ENCODE data around the gene PXT1.
A peak's percentile ranks its signal among the peaks of the same experiment; 100 is the strongest.

PXT1 gene

GRCh38 chr6:36443471-36444428 is 1.1 kb upstream of the PXT1 start:
- Histone ChIP-seq H3K4me3 (replicated peaks; ENCODE audit: low read depth, low read length) (peak overlapping the region; percentile 79), H3K36me3 (ENCODE audit: control insufficient read depth, insufficient read depth, low read length) (no peaks in the 10 kb centered on the region; the same call in 1 of the 2 replicates), H3K27me3 (replicated peaks; ENCODE audit: control insufficient read depth, insufficient read depth, low read length) (no peaks in the 10 kb centered on the region)
- peak; percentile 22 for TF ChIP-seq CTCF (IDR thresholded peaks at IDR 0.05; ENCODE audit: insufficient read depth, low read length, poor library complexity, severe bottlenecking)
- no peak for DNase-seq (ENCODE audit: extremely low read depth, insufficient read length)

DNA sequence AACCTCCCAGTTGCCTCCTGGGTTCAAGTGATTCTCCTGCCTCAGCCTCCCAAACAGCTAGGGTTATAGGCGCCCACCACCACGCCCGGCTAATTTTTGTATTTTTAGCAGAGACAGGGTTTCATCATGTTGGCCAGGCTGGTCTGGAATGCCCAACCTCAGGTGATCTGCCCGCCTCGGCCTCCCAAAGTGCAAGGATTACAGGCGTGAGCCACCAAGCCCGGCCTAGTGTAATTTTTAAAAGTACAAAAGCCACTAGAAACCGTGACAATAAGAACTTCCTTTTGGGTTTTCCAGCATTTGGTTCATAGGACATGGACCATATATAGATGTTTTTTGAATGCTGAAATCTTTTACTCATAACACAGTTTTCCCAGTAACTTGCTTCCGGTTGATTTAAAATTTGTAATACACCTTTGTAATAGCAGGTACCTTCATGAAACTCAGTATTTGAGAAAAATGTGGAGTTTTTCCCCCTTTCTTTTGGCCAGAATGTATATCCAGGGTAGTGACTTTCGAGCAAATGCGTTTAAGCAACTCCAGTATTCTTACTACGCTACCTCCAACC is 467 bp downstream of the PXT1 start:
- H3K4me3 ChIP-seq (replicated peaks; ENCODE audit: low read depth, low read length) = peak overlapping the region; percentile 79
- DNase-seq (ENCODE audit: extremely low read depth, insufficient read length) = no peak
- H3K27me3 ChIP-seq (replicated peaks; ENCODE audit: control insufficient read depth, insufficient read depth, low read length) = no peaks in the 10 kb centered on the region
- no peaks in the 10 kb centered on the region; the same call in 1 of the 2 replicates for H3K36me3 ChIP-seq (ENCODE audit: control insufficient read depth, insufficient read depth, low read length)
- TF ChIP-seq CTCF (IDR thresholded peaks at IDR 0.05; ENCODE audit: insufficient read depth, low read length, poor library complexity, severe bottlenecking) = no peak

- peak; percentile 69 for DNase-seq (ENCODE audit: extremely low read depth, insufficient read length)
- no peak overlapping the region for H3K4me3 ChIP-seq (replicated peaks; ENCODE audit: low read depth, low read length)
- no peaks in the 10 kb centered on the region for H3K36me3 ChIP-seq (ENCODE audit: control insufficient read depth, insufficient read depth, low read length)
- TF ChIP-seq CTCF (IDR thresholded peaks at IDR 0.05; ENCODE audit: insufficient read depth, low read length, poor library complexity, severe bottlenecking) = no peak
- H3K27me3 ChIP-seq (replicated peaks; ENCODE audit: control insufficient read depth, insufficient read depth, low read length) = no peaks in the 10 kb centered on the region
These were observed 1.3 kb downstream of the PXT1 start for GRCh38 chr6:36441307-36441894.

GRCh38 chr6:36436466-36436865 is 6.2 kb downstream of the PXT1 start:
- no peak for TF ChIP-seq CTCF (IDR thresholded peaks at IDR 0.05; ENCODE audit: insufficient read depth, low read length, poor library complexity, severe bottlenecking)
- no peaks in the 10 kb centered on the region for H3K36me3 ChIP-seq (ENCODE audit: control insufficient read depth, insufficient read depth, low read length)
- no peak for DNase-seq (ENCODE audit: extremely low read depth, insufficient read length)
- no peak overlapping the region for H3K4me3 ChIP-seq (replicated peaks; ENCODE audit: low read depth, low read length)
- no peaks in the 10 kb centered on the region for H3K27me3 ChIP-seq (replicated peaks; ENCODE audit: control insufficient read depth, insufficient read depth, low read length)

GRCh38 chr6:36432151-36432671 is 10.4 kb downstream of the PXT1 start:
- no peak for TF ChIP-seq CTCF (IDR thresholded peaks at IDR 0.05; ENCODE audit: insufficient read depth, low read length, poor library complexity, severe bottlenecking)
- no peak for DNase-seq (ENCODE audit: extremely low read depth, insufficient read length)
- H3K27me3 ChIP-seq (replicated peaks; ENCODE audit: control insufficient read depth, insufficient read depth, low read length) = no peaks in the 10 kb centered on the region
- no peaks in the 10 kb centered on the region for H3K36me3 ChIP-seq (ENCODE audit: control insufficient read depth, insufficient read depth, low read length)
- no peak overlapping the region for H3K4me3 ChIP-seq (replicated peaks; ENCODE audit: low read depth, low read length)

Measured in GM06990 (cell line).